Activated naive CD4-positive, alpha-beta T cell treated with Interleukin-2 at 50 U/mL for 16 hours (primary cell): ENCODE results near the gene EIF4E3.
A peak's percentile ranks its signal among the peaks of the same experiment; 100 is the strongest.

Experiments used
- DNase-seq: peaks from one replicate; pipeline ENCODE4 v3.0.0-alpha.2; 2020

Gene EIF4E3

DNA sequence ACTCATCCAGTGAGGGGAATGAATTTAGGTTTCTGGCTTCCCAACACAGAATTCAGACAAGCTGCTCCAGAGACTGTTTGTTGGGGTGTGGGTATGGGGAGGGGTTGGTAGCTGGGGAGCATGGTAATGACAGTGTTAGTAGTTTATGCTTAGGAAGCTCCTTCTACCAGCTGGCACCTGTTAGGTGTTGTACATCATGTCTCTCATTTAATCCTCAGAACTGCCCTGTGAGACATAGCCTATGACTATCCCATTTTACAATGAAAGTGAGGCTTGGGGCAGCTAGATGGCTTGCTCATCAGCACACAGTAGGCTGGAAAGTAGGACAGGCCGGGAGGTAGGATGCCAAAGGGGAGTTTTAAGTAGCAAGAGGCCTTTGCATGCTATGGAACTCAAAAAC, 2.5 kb downstream of the EIF4E3 start:
- DNase-seq: no peak

DNA sequence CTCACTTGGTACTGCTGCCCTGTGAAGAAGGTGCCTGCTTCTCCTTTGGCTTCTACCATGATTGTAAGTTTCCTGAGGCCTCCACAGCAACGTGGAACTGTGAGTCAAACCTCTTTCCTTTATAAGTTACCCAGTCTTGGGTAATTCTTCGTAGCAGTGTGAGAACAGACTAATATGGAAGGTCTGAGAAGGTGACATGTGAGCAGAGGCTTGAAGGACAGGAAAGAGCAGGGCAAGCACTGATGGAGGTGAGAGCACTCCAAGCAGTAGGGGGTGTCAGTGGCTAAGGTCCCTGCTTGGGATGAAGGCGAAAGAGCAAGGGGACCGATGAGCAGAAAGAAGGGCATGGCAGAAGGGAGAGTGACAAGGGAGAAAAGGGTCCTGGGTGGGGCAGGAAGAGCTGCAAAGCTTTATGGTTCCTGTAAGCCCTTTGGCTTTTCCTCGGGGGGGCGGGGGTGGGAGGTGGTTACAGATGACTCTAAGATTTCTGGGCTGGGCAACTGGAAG, 3.5 kb downstream of the EIF4E3 start:
- DNase-seq: peak; percentile 15

DNA sequence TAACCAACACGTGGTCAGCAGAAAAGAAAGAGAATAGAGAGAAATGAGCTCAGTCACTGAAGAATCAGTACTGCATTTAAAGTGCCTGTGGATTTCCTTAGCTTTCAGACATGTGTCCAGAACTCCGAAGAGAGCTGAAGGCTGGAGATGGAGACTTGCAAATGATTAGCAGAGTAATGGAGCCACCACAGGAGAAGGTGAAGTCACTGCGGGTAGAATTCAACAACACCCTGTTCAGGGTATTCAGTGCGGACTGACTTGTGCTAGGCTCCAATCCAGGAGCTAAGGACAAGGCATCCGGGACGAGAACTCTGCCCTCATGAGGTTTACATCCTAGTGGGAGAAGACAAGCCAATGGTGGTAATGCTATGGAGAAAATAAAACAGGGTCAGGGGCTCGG, 4.2 kb downstream of the EIF4E3 start:
- DNase-seq: no peak

DNA sequence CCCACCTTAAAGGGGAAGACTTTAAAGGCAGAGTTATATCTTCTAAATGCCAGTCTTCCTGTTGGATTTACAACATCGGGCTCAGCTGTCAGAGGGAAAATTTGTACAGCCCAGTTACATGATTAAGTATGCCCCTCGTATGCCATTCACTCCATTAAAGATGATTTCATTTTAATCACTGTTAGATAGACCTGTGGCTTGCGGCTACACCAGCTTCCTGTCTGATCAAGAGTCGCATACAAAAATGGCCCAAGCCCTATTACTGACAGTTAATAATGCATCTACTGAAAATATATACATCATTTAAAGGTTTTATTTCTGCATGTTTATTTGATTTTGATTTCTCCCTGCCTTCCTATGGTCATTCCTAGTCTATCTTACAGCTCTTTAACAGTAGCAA, 7.1 kb downstream of the EIF4E3 start:
- DNase-seq: peak; percentile 38

DNA sequence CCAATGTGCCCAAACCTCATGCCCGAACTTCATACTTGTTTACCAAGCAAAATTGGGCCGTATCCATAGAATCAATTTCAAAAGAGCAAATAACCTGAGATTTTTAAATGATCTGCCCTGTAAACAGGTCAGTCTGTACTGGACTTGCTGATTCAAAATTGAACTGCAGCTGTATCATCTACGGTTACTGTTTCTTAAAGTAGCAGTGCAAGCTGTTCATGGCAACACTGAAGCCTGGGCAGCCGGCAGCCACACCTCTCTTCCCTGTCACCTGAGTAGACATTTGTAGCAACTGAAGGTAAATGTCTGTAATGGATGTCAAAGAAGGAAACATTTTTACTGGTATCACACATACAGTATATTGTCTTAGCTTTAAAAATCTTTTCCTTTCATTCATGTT, 10.6 kb downstream of the EIF4E3 start:
- DNase-seq: no peak

DNA sequence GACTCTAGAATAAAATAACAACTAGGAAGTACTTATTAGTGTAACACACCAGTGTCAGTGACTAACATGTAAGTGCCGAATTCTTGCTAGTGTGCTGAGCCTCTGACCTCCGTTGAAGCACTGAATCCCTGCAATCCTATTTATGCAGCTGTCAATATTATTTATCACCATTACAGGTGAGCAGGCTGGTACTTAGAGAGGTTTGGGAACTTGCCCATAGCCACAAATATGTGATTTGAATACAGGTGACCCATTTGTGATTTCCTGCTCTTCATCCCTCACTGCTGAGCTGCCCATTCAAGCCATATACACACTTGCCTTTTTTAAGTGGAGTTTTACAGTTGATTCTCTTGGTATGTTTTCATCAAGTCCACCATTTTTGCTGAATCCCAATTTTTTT, 12.2 kb downstream of the EIF4E3 start:
- no peak for DNase-seq

DNA sequence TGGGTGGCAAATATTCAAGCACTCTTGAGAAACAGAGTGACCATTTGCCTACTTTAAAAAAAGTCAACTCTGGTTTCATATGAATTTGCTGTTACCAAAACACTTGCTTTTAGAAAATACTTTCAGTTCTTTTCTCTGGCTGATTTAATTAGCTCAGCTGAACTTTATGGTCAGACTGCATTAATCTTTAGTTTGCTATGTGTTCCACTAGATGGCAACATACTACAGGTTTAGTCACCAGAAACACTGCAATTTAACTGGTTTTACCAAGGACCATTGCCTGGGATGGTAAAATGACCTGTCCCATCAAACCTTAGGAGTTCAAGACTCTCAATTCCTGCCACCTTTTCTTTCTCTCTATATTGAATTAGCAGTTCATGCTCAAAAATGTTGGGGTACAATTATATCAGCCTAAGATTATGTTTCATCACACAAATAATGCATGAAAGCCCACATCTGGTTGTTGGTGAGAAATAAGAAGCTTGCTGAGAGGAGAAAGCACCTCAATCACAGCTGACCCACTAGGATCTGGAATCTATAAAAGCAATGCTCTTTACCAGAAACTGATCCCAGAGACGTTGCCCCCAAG, 14.2 kb downstream of the EIF4E3 start:
- DNase-seq: no peak

DNA sequence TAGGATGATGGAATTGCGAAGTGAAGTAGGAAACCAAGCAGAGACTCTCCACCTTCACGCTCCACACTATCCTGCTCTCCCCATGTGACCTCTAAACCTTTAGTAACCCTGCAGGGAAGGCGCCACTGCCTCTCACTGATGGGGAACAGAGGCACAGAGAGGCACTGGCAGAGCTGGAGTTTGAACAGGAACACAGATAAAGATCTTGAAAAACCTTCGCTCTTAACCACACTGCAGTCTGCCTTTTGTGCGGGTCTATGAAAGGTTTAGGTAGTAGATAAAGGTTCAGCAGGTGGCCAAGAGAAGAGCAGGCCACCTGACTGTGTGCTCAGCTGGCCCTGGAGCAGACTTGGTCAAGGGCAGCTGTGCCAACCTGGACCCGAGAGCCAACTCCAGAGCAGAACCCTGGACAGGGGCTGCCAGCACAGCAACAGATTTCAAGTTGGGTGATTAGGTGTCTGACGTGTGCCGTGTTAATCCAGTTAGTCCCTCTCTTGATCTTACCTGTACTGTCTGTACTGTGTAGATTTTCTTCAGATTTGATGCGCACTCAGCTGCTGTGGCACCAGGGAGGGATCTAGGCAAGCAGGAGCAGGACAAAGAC, 15.2 kb downstream of the EIF4E3 start:
- DNase-seq: no peak

DNA sequence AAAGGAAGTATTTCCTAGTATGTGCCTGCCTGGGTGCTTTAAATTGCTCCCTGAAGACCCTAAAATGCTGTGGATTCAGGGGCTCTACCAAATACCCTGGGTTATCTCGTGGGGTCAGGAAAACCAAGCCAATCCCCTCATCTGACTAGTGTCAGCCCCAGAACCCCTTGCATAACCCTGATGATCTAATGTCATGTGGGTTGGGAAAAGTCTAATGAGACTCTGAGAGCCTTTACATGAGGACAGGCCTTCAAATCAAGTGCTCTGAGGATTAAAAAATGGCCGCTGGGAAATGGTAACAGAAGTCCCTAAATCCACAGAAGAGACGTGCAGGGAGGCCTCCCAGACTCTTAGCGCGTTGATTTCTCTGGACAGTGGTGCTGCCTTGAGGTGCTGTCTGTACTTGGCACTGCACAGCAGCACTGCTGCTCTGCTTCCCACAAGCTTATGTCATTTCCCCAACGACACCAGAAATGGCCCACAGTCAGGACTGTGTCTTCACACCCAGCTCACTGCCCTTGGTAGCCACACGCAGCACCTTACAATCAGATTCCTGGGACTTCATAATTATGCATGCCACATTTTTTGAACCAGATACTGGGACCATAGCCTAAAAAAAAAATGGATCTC, 16.6 kb downstream of the EIF4E3 start:
- no peak for DNase-seq

DNA sequence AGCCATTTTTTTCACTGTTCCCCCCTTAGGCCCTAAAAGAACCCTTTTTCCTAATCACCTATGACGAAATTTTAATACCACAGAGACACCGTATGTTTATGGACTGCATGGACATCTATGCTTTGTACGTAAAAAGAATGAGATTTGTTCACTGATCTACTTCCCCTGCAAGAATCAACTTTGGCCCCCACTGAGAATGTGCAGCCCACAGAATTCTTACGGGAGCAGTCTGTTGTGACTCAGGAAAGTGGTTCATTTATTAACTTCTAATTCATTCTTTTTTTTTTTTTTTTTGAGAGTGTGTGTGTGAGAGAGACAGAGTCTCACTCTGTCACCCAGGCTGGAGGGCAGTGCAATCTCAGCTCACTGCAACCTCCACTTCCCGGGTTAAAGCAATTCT, 17.6 kb downstream of the EIF4E3 start:
- DNase-seq: no peak

DNA sequence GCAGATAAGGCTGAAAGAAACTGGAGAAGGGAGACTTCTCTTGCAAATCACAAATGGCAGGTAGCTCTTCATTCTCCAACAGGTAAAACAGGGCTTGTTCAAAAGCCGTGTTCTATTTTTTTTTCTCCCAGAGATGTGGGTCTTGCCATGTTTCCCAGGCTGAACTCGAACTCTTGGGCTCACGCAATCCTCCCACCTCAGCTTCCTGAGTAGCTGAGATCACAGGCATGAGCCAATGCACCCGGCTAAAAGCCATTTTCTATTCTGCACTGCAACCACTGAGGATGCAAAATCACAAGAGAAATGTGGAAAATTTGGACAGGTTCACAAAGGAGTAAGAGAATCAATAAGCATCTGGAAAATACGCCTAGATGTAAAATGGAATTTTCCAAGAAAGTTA, 19.5 kb downstream of the EIF4E3 start:
- DNase-seq: no peak

DNA sequence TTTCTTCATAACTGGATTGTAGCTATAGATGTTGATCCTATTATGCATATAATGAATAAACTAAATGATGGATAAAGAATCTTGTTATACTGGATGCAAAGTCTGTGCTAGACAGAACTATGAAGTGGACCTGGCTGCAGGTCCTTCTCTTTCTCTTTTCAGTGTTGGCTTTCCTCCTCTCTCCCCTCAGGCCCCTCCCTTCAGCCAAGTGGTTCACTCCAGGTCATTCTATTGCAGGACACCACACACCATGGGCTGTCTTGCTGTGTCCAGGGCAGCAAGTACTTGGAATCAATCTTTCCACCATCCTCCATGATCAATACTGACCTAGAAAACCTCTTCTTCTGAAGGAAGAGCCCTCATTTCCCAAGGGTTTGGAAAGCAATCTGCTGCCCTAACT, 20.3 kb downstream of the EIF4E3 start:
- no peak for DNase-seq

DNA sequence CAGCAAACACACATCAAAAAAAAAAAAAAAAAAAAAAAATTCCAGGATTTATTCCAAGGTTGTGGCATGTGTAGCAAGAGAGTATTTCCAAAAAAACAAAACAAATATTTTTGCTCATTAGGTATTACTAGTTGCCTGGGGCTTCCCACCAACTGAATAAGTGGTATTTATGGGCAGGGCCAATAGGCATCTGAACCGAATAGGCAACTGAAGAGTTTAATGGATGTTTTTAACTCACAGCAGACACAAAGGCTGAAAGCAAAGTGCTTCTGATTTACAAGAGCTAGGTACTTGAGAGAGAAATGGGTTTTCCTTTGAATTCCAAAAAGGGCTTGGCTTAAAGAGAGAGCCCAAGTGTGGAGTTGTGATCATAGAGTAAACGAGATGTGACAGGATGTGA, 21.4 kb downstream of the EIF4E3 start:
- no peak for DNase-seq

DNA sequence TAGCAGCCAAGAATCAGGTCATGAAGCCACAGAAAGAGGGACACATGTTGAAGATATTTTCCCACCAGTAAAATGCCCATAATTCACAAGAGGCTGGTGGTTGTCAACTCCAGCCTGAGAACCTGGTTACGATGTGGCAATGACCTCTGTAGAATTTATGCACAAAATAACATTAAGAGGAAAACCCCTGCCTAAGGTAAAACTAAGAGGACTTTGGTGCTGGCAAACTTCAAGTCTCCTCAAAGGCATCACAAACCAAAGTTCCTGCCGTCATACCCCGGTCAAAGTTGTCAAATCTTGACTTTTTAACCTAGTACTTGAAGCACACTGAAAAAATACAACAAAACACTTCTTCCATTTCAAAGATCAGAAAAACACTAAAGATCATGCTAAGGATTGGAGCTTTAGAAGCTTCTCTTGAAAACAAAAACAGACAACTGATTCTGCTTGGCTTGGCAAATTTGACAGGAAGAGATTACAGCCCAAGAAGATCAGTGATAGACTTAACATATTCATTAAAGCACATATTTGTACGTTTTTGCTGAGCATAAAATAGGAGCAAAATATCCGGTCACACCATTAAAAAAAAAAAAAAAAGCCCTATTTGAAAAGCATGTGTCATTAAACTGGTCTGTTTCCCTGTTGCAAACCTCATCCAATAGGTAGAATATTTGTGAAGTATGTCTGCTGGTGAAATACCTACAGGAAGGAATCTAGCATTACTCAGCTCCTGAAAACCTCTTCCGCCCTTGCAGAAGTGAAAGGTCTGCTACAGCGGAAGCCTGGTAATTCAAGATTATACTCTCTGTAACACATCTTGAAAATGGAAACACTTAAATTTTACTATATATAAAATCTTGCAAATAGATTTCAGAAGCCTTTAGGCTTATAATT, 22.8 kb downstream of the EIF4E3 start:
- DNase-seq: peak; percentile 34

DNA sequence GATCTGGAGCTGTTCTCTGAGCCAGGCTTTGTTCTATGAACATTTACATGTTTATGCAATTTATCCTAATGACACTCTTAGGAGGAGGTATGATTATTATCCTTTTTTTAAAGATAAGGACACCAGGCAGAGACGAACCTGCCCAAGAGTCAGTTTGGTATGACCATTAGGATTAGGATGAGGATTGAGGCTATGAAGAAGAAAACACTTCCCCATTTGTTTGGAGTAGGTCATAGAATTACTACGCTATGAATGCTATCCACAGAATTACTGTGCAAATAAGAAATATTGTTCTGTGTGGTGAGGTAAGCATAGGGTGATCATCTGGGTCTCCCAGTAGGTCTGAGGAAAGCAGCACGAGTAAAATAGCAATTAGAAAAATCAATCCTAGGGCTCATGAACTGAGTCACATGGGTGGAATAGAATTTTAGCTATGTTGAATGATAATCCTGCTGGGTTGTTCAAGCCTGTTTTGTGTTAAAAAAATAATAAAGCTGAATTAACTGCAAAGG, 23.9 kb downstream of the EIF4E3 start:
- no peak for DNase-seq

DNA sequence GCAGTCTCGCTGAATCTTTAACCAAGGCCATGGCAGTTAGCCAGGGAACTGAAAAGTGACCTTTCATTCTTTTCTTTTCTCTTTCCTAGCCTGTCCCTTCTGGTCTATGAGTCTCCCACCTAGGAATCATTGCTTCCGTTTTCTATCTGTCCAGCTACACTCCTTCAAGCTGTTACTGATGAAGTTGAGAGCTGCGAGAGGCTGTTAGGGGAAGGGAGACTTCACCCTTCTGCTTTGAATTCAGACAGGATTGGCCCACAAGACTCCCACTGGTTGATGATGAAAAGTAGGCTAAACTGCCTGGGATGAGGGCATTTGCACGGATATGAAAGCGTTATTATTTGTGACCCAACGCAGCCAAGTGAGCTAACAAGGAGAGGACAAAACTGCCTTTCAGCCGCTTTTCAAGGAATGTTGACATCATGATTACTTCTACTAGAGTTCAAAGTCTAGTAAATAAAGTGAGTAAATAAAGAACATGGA, 30.2 kb downstream of the EIF4E3 start:
- no peak for DNase-seq

DNA sequence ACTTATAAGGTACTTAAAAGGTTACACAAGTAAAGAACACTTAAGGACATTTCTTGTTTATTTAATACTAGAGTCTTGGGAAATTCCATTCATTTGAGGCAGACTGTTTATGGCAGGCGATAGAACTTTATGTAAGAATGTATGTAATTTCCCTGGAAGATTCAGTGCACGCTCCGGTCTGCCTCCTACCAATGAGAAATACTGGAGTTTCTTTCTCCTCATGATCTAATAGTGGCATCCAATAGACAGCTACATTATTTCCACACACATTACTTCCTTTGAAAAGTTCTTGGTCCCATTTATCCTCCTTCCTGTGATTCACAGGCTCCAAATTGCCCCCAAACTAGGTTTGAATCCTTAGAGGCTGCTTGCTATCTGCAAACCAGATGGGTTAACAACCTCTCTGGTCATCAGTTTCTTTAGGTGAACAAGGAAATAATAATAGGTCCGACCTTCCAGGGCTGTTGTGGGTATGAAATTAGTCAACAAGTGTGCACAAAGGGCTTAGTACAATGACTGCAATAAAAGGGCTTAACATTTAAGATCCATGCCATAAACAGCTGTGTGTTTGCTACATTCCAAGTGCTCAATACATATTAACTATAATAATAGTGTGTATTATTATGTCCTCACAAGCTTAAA, 30.7 kb downstream of the EIF4E3 start:
- DNase-seq: no peak

DNA sequence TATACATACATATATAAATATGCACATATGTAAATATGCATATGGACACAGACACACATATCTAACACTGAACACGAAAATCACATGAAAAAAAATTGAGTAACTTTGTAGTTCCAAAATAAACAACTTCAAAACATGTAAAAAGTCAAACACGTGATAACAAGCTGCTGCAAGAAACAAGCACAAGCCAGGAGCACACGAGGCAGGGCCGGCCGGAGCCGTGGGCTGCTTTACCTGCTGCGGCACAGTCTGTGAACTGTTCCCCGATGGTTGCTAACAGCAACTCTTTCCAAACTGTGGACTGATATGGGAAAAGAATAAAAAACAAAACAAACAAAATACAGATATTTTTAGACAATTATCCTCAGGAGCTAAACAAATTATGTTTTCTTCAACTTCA, 31.6 kb downstream of the EIF4E3 start:
- DNase-seq: no peak

DNA sequence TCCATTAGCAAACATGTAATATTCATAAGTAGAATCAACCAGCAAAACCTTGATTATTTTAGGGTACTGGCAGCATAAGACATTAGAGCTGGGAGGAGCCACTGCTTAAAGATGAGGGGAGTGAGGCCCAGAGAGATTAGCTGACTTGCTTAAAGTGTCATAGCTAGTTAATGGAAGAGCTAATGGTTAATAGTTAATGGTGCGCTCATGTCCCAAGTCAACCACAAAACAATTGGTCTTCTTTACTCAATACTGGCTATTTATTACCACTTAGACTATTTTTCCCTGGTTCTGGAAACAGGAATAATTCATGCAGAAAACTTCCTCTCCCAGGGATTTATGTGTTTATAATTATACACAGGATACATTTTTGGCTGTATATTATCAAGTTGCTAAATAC, 33.1 kb downstream of the EIF4E3 start:
- no peak for DNase-seq

DNA sequence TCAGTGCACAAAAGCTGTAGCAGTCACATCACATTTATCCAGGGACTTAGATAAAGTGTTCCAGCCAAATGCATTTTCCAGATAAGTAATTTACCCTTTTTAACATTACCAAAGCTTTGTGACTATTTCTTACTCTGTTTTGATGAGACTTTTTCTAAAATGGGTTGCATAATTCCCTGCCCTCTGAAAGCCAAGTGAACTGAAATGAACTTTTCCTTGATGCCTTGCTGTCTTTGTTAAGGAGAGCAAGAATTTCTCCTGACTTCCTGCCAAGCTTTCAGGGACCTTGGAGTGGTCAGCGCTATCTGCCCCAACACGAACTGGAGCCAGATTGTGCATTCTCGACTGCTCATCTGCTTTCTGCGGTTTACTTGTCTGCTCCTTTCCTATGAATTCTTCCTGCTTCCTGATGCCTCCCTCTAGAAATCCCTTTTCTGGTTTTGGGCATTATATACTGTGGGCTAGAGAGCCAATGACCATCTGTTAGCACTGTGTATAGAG, 34.8 kb downstream of the EIF4E3 start:
- DNase-seq: no peak

DNA sequence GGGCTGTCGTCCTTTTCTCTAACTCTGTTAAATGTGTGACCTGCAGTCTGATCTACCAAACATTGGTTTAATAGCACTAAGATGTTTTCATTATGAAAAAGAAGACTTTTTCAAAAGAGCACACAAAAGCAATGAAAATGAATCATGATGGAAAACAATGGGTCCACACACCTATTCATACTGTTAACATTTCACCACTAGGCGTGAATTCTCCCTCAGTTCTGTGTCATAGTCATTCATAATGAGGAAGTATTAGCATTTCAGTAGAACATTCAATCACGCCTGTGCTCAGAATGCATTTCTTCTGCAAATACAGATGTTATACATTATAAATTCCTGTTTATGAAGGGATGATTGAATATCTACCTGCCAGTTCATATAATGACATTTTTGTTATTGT, 35.9 kb downstream of the EIF4E3 start:
- DNase-seq: no peak

DNA sequence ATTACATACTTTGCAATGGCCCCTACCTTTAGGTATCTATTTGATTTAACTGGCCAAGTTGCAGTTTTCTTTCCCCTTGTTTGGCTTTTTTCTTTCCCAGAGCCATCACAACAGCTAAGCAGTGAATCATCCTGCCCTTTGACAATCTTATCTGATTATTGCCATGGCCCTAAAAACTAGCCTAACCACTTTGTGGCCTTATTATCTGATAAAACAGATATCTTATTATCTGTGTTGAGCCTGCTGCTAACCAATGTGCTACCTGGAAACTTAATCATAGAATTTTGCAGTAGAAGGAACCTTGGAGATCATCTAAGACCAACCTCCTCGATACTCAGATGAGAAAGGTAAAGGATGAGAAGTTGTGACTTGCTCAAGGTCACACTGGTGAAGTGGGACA, 37.1 kb downstream of the EIF4E3 start:
- no peak for DNase-seq

DNA sequence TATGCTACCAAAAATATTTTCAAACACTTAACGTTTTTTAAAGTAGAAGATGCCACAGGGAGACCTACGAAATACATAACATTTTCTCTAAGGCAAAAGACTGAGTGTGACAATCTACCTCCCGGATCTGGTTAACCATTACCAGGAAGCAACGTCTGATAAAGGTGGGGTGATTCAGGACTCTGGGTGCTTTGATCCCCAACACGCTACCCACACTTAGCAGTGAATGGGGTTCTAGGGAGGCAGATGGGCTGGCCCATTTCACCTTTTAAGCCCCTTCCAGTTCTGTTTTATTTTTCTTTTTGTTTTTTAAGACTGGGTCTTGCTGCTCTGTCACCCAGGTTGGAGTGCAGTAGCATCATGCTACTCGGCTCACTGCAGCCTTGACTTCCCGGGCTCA, 39.5 kb downstream of the EIF4E3 start:
- DNase-seq: no peak
